Stimulated activated naive CD8-positive, alpha-beta T cell treated with anti-CD3 and anti-CD28 coated beads, Interleukin-15, Interleukin-2, amounts not matched to agents 100 ng/mL and 50 ng/mL, for 24 hours (primary cell): ENCODE results near the gene UTP3.
A peak's percentile ranks its signal among the peaks of the same experiment; 100 is the strongest.
"Not testable (repeated sequence)": the region's sequence is repeated elsewhere in the genome, so short reads cannot be mapped to it uniquely, and the experiment has no call there.

ENCODE experiments used
- H3K27ac Mint-ChIP-seq: one replicate; pipeline ENCODE4 v1.8.0; 2021; ENCODE audit warnings: mild to moderate bottlenecking, mixed read lengths
- H3K27me3 Mint-ChIP-seq: one replicate; pipeline ENCODE4 v1.8.0; 2021; ENCODE audit warnings: mixed read lengths
- H3K36me3 Mint-ChIP-seq: one replicate; pipeline ENCODE4 v1.8.0; 2021; ENCODE audit warnings: low read depth, mixed read lengths
- H3K4me1 Mint-ChIP-seq: one replicate; pipeline ENCODE4 v1.8.0; 2021; ENCODE audit warnings: low read depth, mixed read lengths
- H3K4me3 Mint-ChIP-seq: one replicate; pipeline ENCODE4 v1.8.0; 2021; ENCODE audit warnings: mild to moderate bottlenecking, mixed read lengths
- H3K9me3 Mint-ChIP-seq: one replicate; pipeline ENCODE4 v1.8.0; 2021; ENCODE audit warnings: mixed read lengths

UTP3 gene

GRCh38 chr4:70687821-70688794 is at the start of gene UTP3:
UTP3 (plus strand) TSS chr4:70688532; CDS start chr4:70688678, 146 bp downstream.
- Mint-ChIP-seq H3K9me3 (no peaks in the 10 kb centered on the region), H3K4me1 (peaks cover 47% of the 10 kb centered on the region), H3K36me3 (peaks cover 40% of the 10 kb centered on the region), H3K27ac (peak within 1 kb of the TSS; percentile 99), H3K27me3 (no peaks in the 10 kb centered on the region), H3K4me3 (peak within 1 kb of the TSS; percentile 99)

- Mint-ChIP-seq H3K36me3 (no peaks in the 10 kb centered on the region), H3K9me3 (no peaks in the 10 kb centered on the region), H3K4me1 (peaks cover 15% of the 10 kb centered on the region), H3K4me3 (peak overlapping the region; percentile 30), H3K27ac (peak overlapping the region; percentile 72), H3K27me3 (no peaks in the 10 kb centered on the region)
These were observed 48.1 kb upstream of the UTP3 start for GRCh38 chr4:70640192-70640591.

GRCh38 chr4:70650741-70651140 is 37.6 kb upstream of the UTP3 start:
- H3K27ac Mint-ChIP-seq, result not testable (repeated sequence)

GRCh38 chr4:70651864-70652506 is 36.3 kb upstream of the UTP3 start:
- Mint-ChIP-seq H3K27me3 (no peaks in the 10 kb centered on the region), H3K4me3 (no peak overlapping the region), H3K4me1 (no peaks in the 10 kb centered on the region), H3K9me3 (no peaks in the 10 kb centered on the region), H3K36me3 (no peaks in the 10 kb centered on the region), H3K27ac (no peak overlapping the region)

More at GRCh38 chr4:70650741-70651140, 37.6 kb upstream of the UTP3 start:
- not testable (repeated sequence) for H3K27me3 Mint-ChIP-seq, H3K4me1 Mint-ChIP-seq, H3K9me3 Mint-ChIP-seq, H3K36me3 Mint-ChIP-seq, H3K4me3 Mint-ChIP-seq

- Mint-ChIP-seq H3K4me1 (no peaks in the 10 kb centered on the region), H3K9me3 (no peaks in the 10 kb centered on the region), H3K4me3 (no peak overlapping the region), H3K36me3 (no peaks in the 10 kb centered on the region), H3K27me3 (no peaks in the 10 kb centered on the region), H3K27ac (no peak overlapping the region)
These were observed 33.7 kb upstream of the UTP3 start for GRCh38 chr4:70654605-70655011.

- Mint-ChIP-seq H3K27ac (no peak overlapping the region), H3K4me3 (no peak overlapping the region), H3K27me3 (no peaks in the 10 kb centered on the region), H3K4me1 (peaks cover 11% of the 10 kb centered on the region), H3K9me3 (no peaks in the 10 kb centered on the region), H3K36me3 (no peaks in the 10 kb centered on the region)
These were observed 31.0 kb upstream of the UTP3 start for GRCh38 chr4:70657326-70657725.

GRCh38 chr4:70658418-70658817 is 29.9 kb upstream of the UTP3 start:
- H3K36me3 Mint-ChIP-seq, result no peaks in the 10 kb centered on the region
- no peaks in the 10 kb centered on the region for H3K27me3 Mint-ChIP-seq
- H3K4me3 Mint-ChIP-seq, result no peak overlapping the region
- H3K9me3 Mint-ChIP-seq, result no peaks in the 10 kb centered on the region
- H3K4me1 Mint-ChIP-seq, result peaks cover 11% of the 10 kb centered on the region
- no peak overlapping the region for H3K27ac Mint-ChIP-seq

GRCh38 chr4:70660106-70660505 is 28.2 kb upstream of the UTP3 start:
- Mint-ChIP-seq H3K4me3 (no peak overlapping the region), H3K9me3 (no peaks in the 10 kb centered on the region), H3K27me3 (no peaks in the 10 kb centered on the region), H3K36me3 (no peaks in the 10 kb centered on the region), H3K4me1 (peaks cover 11% of the 10 kb centered on the region), H3K27ac (no peak overlapping the region)

GRCh38 chr4:70661309-70661922 is 26.9 kb upstream of the UTP3 start:
- Mint-ChIP-seq H3K4me3 (peak overlapping the region; percentile 26), H3K4me1 (peaks cover 14% of the 10 kb centered on the region)
- not testable (repeated sequence) for H3K27ac Mint-ChIP-seq, H3K36me3 Mint-ChIP-seq, H3K27me3 Mint-ChIP-seq, H3K9me3 Mint-ChIP-seq

- H3K27me3 Mint-ChIP-seq, result no peaks in the 10 kb centered on the region
- H3K4me1 Mint-ChIP-seq, result peaks cover 13% of the 10 kb centered on the region
- H3K27ac Mint-ChIP-seq, result no peak within 1 kb of the TSS
- H3K36me3 Mint-ChIP-seq, result no peaks in the 10 kb centered on the region
- no peaks in the 10 kb centered on the region for H3K9me3 Mint-ChIP-seq
- H3K4me3 Mint-ChIP-seq, result peak within 1 kb of the TSS; percentile 2
These were observed 22.0 kb upstream of the UTP3 start, which contains the start of gene JCHAIN for GRCh38 chr4:70666369-70666768. JCHAIN (minus strand) TSS chr4:70666508; CDS start chr4:70666490, 18 bp downstream.

- Mint-ChIP-seq H3K27me3 (no peaks in the 10 kb centered on the region), H3K9me3 (no peaks in the 10 kb centered on the region), H3K27ac (no peak overlapping the region), H3K4me1 (peaks cover 7% of the 10 kb centered on the region), H3K4me3 (no peak overlapping the region), H3K36me3 (no peaks in the 10 kb centered on the region)
These were observed 20.4 kb upstream of the UTP3 start for GRCh38 chr4:70667740-70668535.

- Mint-ChIP-seq H3K4me3 (no peak overlapping the region), H3K27me3 (no peaks in the 10 kb centered on the region), H3K9me3 (no peaks in the 10 kb centered on the region), H3K4me1 (peaks cover 7% of the 10 kb centered on the region), H3K27ac (no peak overlapping the region), H3K36me3 (no peaks in the 10 kb centered on the region)
These were observed 17.9 kb upstream of the UTP3 start for GRCh38 chr4:70670332-70671014.

GRCh38 chr4:70671091-70671490 is 17.2 kb upstream of the UTP3 start:
- Mint-ChIP-seq H3K9me3 (no peaks in the 10 kb centered on the region), H3K27me3 (no peaks in the 10 kb centered on the region), H3K36me3 (no peaks in the 10 kb centered on the region), H3K27ac (peak overlapping the region; percentile 36), H3K4me3 (no peak overlapping the region), H3K4me1 (peaks cover 7% of the 10 kb centered on the region)

- no peak overlapping the region for H3K4me3 Mint-ChIP-seq
- no peak overlapping the region for H3K27ac Mint-ChIP-seq
- H3K9me3 Mint-ChIP-seq, result no peaks in the 10 kb centered on the region
- H3K36me3 Mint-ChIP-seq, result no peaks in the 10 kb centered on the region
- H3K27me3 Mint-ChIP-seq, result no peaks in the 10 kb centered on the region
- H3K4me1 Mint-ChIP-seq, result peaks cover 22% of the 10 kb centered on the region
These were observed 14.1 kb upstream of the UTP3 start for GRCh38 chr4:70674191-70674590.
